ENCODE measurements around the gene GALE.
"Not testable (repeated sequence)": the region's sequence is repeated elsewhere in the genome, so short reads cannot be mapped to it uniquely, and the experiment has no call there.

The GALE gene

DNA sequence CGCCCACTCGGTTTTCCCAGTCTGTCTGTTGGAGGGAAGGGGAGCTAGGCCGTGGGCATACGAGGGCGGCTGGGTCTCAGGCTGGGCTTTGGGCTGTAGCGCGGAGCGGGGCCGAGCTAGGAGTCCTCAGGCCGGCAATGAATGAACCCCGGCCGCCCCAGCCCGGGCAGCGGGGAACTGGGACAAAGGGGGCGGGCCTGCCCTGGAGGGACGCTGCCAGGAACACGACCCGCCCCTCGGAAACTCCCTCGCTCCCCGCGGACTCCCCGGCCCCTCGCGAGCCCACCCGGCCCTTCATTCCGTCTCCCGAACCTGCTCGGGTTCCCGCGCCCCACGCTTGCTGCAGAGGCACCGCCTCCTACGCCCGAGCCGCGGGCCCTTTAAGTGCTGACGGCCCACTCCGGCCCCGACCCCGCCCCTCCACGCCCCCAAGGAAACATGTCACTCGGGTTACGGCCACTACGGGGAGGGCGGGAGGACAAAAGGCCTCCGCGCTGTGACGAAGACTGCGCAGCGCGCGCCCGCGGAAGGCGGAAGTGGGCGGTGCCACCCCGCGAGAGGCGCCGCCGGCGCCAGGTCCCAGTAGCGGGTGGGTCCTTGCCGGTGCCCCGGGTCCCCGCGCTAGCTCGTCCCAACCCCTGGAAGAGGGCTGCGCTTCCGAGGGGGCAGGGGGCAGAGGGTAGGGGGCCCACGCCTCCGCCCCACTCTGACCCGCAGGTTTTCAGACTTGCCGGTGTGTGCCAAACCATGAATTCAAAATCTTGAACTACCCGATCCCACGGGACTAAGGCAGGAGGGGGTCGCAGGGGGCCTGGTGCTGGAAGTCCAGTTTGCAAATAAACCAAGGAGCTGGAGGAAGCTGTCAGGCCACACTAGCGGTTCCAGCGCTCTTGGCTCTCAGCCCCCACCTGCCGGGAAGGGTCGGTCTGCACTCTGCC is at the start of gene GALE:
Gene GALE (minus strand): TSS at position 355 of the 938 bp plus-strand sequence. CDS start 1,747 bp downstream, outside the sequence.
- peak; percentile 89 to 96 (median 90) for DNase-seq

DNA sequence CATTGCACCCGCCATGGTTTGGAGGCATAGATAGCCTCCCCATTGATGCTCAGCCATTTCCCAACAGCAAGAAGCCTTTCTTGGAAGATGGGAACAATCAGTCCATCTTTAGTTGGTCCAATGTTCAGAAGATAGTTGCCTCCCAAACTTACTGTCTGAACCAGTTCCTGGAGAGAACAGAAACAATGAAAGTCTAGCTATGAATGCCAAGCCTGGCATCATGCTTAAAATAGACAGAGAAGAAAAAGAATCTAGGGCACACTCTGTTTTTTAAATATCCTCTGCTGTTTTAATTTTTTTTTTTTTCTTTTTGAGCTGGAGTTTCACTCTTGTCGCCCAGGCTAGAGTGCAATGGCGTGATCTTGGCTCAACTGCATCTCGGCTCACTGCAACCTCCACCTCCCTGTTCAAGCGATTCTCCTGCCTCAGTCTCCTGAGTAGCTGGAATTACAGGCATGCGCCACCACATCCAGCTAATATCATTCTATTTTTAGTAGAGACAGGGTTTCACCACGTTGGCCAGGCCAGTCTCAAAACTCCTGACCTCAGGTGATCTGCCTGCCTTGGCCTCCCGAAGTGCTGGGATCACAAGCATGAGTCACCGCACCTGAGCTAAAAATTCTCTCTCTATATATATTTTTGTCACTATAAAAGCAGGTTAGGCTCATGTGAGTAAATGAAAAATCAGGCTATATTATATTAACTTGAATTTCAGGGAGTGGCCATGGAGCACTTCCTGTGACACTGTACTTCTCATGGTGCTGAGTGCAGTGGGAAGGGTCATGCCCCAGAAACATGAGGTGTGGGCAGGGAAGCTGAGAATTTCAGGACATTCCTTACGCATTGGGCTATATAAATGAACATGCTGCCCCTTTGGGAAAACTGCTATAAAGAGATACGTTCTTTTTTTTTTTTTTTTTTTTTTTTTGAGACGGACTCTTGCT is 48.4 kb upstream of the GALE start:
- DNase-seq: no peak

DNA sequence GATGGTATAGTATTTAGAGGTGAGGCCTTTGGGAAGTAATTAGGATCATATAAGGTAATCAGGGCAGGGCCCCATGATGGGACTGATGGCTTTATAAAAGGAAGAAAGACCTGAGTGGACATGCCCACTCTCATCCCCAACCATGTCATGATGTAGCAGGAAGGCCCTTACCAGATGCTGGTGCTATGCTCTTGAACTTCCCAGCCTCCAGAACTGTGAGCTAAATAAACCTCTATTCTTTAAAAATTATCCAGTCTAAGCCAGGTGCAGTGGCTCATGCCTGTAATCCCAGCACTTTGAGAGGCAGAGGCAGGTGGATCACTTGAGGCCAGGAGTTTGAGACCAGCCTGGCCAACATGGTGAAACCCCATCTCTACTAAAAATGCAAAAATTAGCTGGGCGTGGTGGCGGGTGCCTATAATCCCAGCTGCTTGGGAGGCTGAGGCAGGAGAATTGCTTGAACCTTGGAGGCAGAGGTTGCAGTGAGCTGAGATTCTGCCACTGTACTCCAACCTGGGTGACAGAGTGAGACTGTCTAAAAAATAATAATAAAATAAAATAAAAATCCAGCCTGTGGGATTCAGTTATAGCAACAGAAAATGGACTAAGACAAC is 47.0 kb upstream of the GALE start:
- not testable (repeated sequence) for DNase-seq

DNA sequence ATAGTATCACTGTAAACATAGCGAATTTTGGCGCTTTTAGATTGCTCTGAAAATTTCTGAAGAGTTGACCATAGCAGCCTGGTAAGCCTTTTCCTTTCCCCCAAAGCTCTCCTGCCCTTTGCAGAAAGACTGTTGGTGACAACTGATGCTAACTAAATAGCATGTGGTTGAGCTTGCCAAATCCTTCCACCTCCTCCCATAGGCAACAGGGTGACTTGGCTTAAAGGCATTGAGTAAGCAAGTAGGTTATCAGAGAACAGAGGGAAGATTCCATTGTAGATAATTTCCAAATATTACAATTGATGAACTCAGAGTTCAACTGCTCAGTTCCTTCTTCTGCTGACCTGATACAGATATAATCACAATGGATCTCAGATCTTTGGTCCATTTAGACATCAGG is 44.6 kb upstream of the GALE start:
- DNase-seq: no peak

DNA sequence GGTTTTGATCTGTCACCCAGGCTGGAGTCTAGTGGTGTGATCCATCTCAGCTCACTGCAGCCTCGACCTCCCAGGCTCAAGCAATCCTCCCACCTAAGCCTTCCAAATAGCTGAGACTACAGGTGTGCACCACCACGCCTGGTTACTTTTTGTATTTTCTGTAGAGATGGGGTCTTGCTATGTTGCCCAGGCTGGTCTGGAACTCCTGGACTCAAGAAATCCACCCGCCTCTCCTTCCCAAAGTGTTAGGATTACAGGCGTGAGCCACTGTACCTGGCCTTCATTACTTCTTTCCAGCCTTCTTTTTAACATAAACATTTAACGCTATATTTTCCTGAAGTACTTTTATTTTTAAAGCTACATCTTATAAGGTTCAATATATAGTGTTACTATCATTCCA is 43.1 kb upstream of the GALE start:
- DNase-seq: no peak

DNA sequence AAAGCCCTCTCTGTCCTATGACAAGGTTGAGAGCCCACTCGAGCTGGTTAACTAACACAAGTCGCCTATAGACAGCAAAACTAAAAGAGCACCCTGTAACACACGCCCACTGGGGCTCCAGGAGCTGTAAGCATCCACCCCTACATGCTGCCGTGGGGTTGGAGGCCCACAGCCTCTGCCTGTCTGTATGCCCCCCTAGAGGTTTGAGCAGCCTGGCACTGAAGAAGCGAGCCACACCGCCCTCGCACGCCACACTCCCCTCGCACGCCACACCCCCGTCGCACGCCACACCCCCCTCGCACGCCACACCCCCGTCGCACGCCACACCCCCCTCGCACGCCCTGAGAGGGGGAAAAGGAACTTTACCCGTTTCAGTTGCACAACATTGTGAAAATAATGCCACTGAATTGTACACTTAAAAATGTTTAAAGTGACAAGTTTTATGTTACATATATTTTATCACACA is 37.9 kb upstream of the GALE start:
- DNase-seq: peak; percentile 16 to 74 (median 60)

DNA sequence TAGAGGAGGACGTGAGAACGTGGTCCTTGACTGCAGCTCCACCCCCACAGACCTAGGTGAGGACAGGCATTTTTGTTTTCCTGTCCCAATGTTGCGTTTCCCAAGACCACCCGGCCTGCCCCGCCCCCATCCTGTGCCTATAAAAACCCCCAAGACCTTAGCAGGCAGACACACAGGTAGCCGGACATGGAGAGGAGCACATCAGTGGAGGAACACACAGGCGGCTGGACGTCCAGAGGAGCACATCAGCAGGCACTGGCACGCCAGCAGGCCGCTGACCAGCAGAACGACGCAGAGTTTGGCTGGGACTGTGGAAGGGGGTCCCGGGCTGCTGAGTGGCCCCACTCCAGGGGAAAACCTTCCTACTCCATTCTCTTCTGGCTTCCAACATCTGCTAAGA is 37.4 kb upstream of the GALE start:
- no peak for DNase-seq

DNA sequence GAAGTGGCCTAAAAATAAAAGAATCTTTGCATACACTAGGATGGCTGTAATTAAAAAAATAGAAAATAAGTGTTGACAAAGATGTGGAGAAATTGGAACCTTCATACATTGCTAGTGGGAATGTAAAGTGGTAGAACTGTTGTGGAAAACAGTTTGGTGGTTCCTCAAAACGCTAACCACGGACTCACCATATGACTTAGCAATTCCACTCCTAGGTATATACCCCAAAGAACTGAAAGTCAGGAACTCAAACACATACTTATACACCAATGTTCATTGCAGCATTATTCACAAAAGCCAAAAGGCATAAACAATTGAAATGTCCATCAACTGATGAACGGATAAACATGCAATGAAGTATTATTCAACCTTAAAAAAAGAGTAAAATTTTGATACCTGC is 35.5 kb upstream of the GALE start:
- DNase-seq: no peak

DNA sequence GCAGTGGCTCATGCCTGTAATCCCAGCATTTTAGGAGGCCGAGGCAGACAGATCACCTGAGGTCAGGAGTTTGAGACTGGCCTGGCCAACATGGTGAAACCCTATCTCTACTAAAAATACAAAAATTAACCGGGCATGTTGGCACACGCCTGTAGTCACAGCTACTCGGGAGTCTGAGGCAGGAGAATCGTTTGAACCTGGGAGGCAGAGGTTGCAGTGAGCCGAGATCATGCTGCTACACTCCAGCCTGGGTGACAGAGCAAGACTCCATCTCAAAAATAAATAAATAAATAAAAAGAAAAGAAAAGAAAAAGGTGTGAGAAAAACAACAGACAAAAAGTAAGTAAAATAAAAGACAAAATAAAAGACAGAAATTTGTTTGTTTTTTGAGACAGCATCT is 33.6 kb upstream of the GALE start:
- DNase-seq: not testable (repeated sequence)

DNA sequence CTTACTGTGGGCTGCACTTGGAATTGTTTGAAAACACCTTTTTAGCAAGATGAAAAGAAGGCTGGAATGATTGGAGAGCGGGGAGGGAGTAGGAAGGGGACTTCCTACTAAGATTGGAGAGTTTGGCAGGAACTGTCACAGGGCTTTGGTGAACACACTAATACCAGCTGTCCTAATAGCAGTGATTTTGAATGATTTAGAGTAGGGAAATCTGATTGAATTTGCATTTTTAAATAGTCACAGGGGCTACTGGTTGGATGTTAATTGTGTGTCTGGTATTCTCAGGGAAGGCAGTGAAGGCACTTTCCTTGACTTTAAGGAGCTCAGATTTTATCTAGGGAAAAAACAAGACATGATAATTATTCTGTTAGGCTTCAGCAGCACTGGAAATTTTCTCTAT is 27.2 kb upstream of the GALE start:
- no peak for DNase-seq

DNA sequence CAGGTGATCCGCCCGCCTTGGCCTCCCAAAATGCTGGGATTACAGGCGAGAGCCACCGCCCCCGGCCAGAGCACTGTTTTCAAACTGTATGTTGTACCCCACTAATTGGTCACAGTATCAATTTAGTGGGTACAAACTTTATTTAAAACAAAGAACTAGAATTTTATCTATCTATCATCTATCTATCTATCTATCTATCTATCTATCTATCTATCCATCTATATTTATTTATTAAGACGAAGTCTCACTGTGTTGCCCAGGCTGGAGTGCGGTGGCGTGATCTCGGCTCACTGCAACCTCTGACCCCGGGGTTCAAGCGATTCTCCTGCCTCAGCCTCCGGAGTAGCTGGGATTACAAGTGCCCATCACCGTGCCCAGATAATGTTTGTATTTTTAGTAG is 26.0 kb upstream of the GALE start:
- not testable (repeated sequence) for DNase-seq

DNA sequence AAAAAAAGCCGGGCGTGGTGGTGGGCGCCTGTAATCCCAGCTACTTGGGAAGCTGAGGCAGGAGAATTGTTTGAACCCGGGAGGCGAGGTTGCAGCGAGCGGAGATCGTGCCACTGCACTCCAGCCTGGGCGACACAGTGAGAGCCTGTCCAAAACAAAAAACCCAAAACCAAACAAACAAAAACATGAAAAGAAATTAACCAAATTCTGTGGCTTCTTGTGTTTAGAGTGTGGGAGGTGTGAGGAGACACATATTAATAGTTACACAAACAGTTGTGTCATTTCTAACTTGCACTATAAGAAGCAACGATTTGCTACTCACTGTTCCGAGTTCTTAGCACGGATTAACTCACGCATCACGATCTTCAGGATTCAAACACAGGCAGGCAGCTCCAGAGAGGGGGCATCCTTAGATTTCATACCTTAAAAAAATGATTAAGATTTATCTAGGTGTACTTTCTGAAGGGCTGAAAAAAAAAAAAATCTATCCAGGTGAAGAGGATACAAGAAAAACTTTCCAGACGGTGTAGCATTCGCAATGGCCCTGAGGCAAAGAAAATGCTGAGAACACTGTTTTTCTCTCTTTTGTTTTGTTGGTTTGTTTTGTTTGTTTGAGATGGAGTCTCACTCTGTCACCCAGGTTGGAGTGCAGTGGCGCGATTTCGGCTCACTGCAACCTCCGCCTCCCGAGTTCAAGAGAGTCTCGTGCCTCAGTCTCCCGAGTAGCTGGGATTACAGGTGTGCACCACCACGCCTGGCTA is 25.4 kb upstream of the GALE start:
- DNase-seq: no peak

DNA sequence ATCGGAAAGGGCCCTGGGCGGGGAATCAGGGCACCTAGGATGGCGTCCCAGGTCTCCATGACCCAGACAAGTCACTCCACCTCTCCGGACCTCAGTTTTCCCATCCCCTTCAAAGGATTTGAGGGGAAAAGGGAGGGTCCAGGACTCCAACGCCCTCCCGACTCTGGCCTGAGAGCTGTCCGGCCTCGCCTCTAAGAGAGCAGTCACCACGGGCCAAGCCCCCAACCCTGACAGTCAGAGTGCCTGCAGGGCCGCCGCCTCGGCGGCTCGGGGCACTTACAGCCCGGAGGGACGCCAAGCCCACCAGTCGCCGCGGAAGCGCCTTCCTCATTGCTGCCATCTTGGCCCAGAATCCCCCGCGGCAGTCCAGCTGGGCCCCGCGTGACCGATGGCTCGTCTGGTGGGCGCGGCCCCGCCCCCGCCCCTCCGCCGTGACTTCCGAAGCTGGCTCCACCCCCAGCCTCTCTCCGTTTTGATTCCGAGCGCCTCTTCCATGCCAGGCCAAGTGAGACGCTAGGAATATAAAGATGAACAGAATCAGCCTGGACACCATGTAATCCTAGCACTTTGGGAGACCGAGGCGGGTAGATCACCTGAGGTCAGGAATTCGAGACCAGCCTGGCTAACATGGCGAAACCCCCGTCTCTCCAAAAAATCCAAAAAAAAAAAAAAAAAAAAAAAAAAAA is 24.7 kb upstream of the GALE start, which contains the start of gene HMGCL:
Gene HMGCL (minus strand): TSS at position 354 of the 686 bp plus-strand sequence. CDS start 14 bp downstream, at position 340.
- peak; percentile 72 to 83 (median 80) for DNase-seq

DNA sequence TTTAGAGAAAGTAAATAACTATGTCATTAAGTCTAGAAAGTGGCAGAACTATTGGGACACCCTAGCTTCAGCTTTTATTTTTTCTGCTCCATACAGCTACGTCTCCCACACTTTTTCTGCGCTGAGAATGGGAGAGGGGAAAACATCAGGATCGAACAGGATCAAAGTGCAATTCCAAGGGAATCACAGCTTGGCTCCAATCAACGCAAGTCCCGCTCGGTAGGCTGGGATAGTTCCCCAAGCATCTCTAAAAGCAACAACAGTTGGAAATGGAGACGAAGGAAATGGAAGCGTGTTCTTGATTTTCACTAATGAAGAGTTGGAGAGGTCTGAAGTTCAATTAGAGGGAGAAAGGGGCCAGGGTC is 24.1 kb upstream of the GALE start:
- DNase-seq: no peak

DNA sequence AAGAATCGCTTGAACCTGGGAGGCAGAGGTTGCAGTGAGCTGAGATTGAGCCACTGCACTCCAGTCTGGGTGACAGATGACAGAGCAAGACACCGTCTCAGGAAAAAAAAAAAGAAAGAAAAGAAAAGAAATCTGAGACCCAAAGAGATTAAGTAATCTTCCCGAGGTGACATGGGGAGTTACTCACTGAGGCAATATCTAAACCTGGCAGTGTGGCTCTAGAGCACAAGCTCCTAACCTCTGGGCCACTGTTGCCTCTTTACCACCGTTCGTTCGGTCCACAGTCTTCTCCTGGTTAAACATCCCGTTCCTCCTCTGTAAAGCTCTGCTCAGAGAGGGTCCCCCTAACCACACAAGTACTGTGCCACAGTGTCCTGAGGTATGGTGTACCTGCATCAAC is 23.2 kb upstream of the GALE start:
- DNase-seq: no peak

DNA sequence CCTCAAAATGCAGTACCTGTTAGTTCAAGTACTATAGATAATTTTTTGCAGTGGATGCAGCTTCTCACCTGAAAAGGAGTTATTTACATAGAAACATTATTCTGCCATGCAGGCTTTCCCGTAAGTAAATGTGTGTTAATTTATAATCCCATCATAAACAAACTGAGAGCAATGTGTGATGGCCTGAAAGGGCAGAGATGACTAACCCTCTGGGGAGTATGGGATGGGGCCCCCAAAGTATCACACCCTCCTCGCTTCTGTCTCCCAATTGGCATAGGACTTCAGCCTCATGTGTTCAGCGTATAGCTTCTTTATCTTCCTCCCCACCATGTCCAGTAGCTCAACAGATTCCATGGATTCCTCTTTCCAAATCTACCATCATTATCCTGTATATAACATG is 17.1 kb upstream of the GALE start:
- DNase-seq: no peak

DNA sequence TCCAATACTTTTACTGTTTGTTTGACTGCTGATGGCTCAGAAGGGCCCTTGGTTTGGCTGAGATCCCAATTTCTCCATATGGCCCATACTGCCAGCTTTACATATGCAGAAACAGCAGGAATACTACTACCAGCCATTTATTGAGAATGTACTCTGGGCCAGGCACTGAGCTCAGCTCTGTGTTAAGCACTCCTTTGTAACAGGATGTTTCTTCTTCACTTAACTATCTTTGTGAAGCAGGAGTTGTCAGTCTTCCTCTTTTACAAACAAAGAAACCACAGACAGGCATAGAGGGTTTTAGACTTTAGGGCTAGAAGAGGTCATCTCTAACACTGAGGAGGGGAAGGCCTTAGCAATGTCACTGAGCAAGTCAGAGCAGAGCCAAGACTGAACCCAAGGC is 16.4 kb upstream of the GALE start:
- DNase-seq: no peak

DNA sequence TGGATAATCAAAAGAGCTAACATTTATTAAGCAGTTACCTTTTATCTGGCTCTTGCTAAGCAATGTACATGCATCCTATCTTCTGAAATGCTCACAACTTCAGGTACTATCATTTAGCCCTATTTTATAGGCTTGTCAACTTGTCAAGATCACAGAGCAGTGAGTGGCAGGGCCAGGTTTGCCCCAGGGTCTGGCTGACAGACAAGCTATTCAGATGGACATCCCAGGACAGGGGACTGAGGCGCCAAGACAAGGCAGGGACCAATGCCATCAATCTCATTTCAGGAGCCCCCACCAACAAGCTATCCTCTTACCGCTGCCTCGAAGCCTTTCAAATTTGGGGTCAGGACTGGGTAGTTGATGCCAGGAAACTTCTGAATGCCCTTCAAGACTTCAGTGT is 15.8 kb upstream of the GALE start:
- DNase-seq: no peak

DNA sequence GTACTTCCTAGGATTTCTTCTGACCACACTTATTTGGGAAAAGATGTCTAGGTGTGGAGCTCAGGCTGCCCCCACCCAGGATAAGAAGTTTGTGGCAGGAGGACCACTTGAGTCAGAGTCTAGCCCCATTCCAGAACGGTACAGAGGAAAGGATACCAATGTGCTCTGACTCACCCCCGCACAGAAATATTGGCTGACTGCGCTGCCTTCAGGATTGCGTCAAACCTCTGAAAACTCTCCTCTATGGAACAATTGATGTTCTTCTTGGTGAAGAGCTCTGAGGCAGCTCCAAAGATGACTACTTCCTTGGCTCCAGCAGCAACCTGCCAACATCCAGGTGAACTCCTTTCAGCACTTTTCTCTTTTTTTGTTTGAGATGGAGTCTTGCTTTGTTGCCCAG is 13.5 kb upstream of the GALE start:
- no peak for DNase-seq

DNA sequence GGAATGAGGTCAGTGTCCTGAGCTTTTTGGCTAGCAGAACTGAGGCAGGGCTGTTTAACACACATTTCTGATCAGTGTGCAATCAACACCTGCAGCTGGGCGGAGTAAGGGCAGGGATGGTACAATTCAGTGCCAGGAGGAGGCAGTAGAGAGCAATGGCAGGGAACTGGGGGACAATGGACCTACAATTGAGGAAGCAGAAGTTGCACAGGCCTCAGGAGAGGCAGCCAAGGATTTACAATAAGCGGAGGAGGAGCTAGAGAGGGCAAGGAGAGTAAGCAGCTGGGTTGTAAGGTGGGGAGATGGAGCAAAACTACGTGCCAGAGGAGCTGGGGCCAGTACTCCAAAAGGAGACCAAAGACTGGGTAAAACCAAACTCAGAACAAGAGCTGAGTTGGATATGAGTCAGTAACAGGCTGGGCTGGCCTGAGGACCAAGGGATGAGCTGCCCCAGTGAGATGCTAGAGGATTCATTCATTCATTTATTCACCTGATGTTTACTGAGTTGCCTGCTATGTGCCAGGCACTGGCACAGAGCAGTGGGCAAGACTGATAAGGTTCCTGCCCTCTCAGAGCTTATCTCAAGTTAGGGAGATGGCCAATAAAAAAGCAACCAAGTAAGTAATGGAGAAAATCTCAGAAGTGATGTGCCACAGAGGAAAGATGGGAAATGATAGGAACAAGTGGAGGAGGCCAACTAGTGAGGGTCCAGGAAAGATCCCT is 10.4 kb upstream of the GALE start:
- DNase-seq: peak in 1 of 4 experiments; percentile 15

DNA sequence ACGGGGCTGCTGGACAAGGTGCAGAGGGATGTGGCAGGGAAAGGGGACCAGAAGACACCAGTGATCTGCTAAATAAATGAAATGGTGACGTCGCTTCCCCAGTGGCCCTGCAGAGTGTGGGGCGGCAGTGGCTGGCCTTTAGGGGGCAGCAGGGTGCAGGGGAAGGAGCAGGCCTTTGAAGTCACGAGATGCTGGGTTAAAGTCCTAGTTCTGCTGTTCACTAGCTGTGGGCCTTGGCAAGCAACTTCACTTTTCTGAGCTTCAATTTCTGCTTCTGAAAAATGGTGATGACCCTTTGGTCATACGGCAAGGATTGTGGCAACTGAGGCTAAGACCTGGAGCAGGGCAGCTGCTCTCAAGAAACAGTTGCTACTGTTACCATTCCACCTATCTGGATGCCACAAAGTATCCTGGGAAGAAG is 9.2 kb upstream of the GALE start:
- peak; percentile 25 to 74 (median 49) for DNase-seq

Data from activated naive CD4-positive, alpha-beta T cell (primary cell).